ENCODE data around the gene CHRDL2. TPM values are rescaled to one million over a fixed set of nuclear protein-coding genes. Genes with fewer than 3 reads are reported as not detected.
A peak's percentile ranks its signal among the peaks of the same experiment; 100 is the strongest.

The CHRDL2 gene
- total and polyA plus RNA-seq, 8 donors, result 0.92 to 38.4 (median 7.2) TPM; not detected in 1

DNA sequence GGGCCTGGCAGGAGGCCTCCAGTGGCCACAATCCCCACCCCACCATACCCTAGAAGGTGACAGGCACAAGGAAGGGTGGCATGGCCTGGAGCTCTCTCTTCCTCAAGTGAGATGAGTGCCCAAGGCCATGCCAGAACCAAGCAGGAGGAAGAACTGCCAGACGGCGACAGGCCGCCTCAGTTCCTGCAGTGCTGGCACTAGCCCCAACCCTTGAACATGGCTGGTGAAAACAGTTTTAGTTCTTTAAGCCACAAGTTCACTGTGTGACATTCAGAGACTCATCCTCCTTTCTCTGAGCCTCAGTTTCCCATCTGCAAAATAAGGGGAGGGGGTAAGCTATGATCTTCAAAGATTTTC, 9.8 kb downstream of the CHRDL2 start:
- no peak for TF ChIP-seq POLR2AphosphoS5 (IDR thresholded peaks at IDR 0.05)
- no peak for TF ChIP-seq POLR2A (IDR thresholded peaks at IDR 0.05)
- TF ChIP-seq, protein P1, sequence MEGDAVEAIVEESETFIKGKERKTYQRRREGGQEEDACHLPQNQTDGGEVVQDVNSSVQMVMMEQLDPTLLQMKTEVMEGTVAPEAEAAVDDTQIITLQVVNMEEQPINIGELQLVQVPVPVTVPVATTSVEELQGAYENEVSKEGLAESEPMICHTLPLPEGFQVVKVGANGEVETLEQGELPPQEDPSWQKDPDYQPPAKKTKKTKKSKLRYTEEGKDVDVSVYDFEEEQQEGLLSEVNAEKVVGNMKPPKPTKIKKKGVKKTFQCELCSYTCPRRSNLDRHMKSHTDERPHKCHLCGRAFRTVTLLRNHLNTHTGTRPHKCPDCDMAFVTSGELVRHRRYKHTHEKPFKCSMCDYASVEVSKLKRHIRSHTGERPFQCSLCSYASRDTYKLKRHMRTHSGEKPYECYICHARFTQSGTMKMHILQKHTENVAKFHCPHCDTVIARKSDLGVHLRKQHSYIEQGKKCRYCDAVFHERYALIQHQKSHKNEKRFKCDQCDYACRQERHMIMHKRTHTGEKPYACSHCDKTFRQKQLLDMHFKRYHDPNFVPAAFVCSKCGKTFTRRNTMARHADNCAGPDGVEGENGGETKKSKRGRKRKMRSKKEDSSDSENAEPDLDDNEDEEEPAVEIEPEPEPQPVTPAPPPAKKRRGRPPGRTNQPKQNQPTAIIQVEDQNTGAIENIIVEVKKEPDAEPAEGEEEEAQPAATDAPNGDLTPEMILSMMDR (IDR thresholded peaks at IDR 0.05), result no peak
- TF ChIP-seq EP300 (IDR thresholded peaks at IDR 0.05), result no peak
- no peaks in the 10 kb centered on the region for H3K36me3 ChIP-seq
- peaks cover 4 to 70% (median 47%) of the 10 kb centered on the region in 4 donors for H3K4me1 ChIP-seq
- peak in 1 of 2 donors; percentile 16 for DNase-seq
- no peak overlapping the region for H3K4me3 ChIP-seq
- peak overlapping the region; percentile 1 to 85 (median 79) for H3K27ac ChIP-seq
- no peaks in the 10 kb centered on the region for H3K9me3 ChIP-seq
- 77 to 86% (median 80%) methylated on average over 3 of the region's 3 CpGs for WGBS, 5 donors
- no peaks in the 10 kb centered on the region for H3K27me3 ChIP-seq
- intact Hi-C loops (cut with DNase I; ENCODE audit: low total_unique reads), result no loop called here

DNA sequence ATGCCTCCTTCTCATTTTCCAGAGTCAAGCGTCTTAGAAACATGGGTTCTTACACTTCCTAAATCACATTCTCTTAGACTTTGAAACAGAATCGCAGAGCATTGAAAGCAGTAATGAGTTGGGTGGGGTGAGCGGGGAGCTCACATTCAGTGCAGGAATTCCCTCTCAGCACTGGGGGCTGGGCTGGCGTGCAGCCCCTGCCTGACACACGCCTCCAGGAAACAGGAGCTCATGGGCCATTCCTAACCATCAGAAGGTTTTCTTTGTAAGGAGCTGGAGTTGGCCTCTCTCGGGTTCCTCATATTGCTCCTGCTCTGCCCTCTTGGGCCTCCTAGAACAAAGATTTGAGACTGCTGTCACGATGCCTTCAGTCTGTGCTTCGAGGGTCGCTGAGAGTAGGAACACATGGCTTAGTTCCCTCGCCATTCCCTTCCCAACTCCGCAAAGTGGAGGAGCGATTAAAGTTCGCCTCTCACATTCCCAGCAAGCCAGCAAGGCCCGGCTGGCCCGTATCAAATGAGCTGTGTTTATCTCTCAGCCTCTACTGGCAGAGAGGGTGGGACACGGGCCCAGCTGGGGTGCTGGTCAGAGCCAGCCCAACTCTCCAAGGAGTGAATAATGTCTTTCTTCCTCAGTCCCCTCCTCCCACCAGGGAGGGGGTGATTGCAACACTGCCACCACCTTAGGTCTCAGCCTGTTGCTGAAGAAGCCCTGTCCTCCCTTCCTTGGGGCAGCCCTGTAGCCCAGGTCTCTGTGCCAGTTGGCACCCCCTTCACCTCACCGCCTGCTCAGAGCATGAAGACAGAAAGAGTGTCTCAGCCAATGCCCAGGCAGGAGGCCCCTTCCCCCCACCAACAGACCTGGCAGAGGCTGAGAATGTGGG, 10.4 kb downstream of the CHRDL2 start:
- TF ChIP-seq, protein P1 (IDR thresholded peaks at IDR 0.05), result no peak
- TF ChIP-seq EP300 (IDR thresholded peaks at IDR 0.05), result peak; percentile 53
- no peak for TF ChIP-seq POLR2A (IDR thresholded peaks at IDR 0.05)
- peak; percentile 62 to 86 (median 79) for TF ChIP-seq POLR2AphosphoS5 (IDR thresholded peaks at IDR 0.05)
- Histone ChIP-seq H3K9me3 (no peaks in the 10 kb centered on the region), H3K27me3 (no peaks in the 10 kb centered on the region), H3K36me3 (no peaks in the 10 kb centered on the region), H3K27ac (peak overlapping the region; percentile 6 to 85 (median 79)), H3K4me1 (peaks cover 4 to 67% (median 41%) of the 10 kb centered on the region in 4 donors), H3K4me3 (no peak overlapping the region)
- DNase-seq, result peak; percentile 67 to 88
- intact Hi-C loops (cut with DNase I; ENCODE audit: low total_unique reads), result no loop called here
- whole genome bisulfite sequencing, 5 donors, result 30 to 48% (median 39%) methylated on average over 16 to 17 of the region's 17 CpGs

DNA sequence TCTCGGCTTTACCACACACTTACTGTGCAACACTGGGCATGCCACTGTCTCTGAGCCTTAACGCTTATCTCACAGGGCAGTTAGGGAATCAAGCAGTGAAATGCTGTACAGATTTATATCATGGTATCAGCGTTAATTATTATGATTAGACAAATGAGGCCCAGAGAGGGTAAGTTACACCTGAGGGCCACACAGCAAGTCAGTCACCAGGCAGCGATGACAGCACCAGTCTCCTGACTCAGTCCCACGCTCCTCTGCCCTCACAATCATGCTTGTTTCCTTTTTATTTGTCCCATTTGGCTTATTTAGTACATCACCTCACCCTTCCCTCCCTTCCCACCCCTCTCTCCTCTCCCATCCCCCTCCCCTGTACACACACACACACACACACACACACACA, 12.2 kb downstream of the CHRDL2 start:
- 81 to 89% (median 85%) methylated on average over 5 of the region's 5 CpGs for WGBS, 5 donors
- TF ChIP-seq POLR2A (IDR thresholded peaks at IDR 0.05) (no peak), EP300 (IDR thresholded peaks at IDR 0.05) (no peak)
- TF ChIP-seq, protein P1 (IDR thresholded peaks at IDR 0.05), result no peak
- H3K27me3 ChIP-seq, result no peaks in the 10 kb centered on the region
- H3K27ac ChIP-seq, result peak overlapping the region in 3 of 5 donors; percentile 31 to 85 (median 59)
- intact Hi-C loops (cut with DNase I; ENCODE audit: low total_unique reads), result no loop called here
- H3K36me3 ChIP-seq, result no peaks in the 10 kb centered on the region
- DNase-seq, result no peak
- no peaks in the 10 kb centered on the region for H3K9me3 ChIP-seq
- no peak overlapping the region for H3K4me3 ChIP-seq
- H3K4me1 ChIP-seq, result peaks cover 4 to 61% (median 36%) of the 10 kb centered on the region in 4 donors

DNA sequence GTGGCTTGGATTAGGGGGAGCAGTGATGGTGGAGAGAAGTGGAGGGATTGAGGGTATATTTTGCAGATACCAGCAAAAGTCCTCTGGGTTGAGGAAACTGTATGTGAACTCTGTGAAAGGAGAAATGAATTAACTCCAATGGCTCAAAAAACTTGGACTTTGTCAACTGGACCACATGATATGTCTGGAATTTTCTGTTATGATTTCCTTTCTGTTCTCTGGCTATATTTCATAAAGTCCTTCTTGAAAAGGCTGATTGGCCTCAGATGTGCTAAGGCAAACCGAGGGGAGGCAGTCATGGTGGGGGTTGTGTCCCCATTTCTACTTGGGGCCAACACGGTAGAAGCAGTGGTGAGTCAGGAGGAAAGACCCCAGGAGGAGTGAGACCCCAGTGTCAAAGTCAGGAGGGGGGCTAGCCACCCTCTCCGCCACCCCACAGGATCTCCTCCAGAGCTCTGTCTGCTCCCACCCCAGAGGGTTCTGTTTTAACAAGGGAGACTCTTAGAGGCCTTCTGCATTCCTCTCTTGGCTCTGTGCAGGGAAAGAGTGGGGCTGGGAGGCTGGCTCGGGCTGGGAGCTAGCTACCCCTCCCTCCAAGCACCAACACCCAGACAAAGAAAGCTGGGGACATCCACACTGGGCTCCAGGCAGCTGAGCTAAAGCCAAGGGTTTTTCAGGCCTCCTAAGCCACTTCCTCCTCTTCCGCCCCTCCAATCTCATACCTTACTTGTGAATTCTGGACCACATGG, 13.8 kb downstream of the CHRDL2 start:
- TF ChIP-seq POLR2A (IDR thresholded peaks at IDR 0.05) (no peak), POLR2AphosphoS5 (IDR thresholded peaks at IDR 0.05) (no peak)
- TF ChIP-seq, protein P1 (IDR thresholded peaks at IDR 0.05), result no peak
- no peaks in the 10 kb centered on the region for H3K36me3 ChIP-seq
- peak overlapping the region in 4 of 5 donors; percentile 47 to 85 (median 56) for H3K27ac ChIP-seq
- H3K27me3 ChIP-seq, result no peaks in the 10 kb centered on the region
- intact Hi-C loops (cut with DNase I; ENCODE audit: low total_unique reads), result no loop called here
- H3K9me3 ChIP-seq, result no peaks in the 10 kb centered on the region
- H3K4me1 ChIP-seq, result peaks cover 4 to 57% (median 36%) of the 10 kb centered on the region in 4 donors
- WGBS, 5 donors, result 59 to 78% (median 69%) methylated on average over 5 of the region's 5 CpGs
- DNase-seq, result peak in 1 of 2 donors; percentile 54
- no peak overlapping the region for H3K4me3 ChIP-seq
